Adrenal gland (tissue), 12 donors: ENCODE measurements around the gene SLC30A4. TPM values are rescaled to one million over a fixed set of nuclear protein-coding genes. Genes with fewer than 3 reads are reported as not detected.

Experiments used
- DNase-seq, 7 donors: peaks; one replicate each; pipeline ENCODE4 v3.0.0-alpha.2; 2019 to 2020
- H3K27ac ChIP-seq, 5 donors: fragments of 200-600 bp; sonication (generic) in 4 of 5; 1 replicate in 3 of 5; 2 replicates in 2 of 5; pipeline versions ENCODE4 v1.5.1 to v1.8.0; 2016 to 2020; ENCODE audit warnings: mild to moderate bottlenecking in 1 of 5
- H3K27me3 ChIP-seq: fragments of 200-600 bp; 2 replicates; pipeline ENCODE4 v1.8.0; 2021
- H3K36me3 ChIP-seq, 2 donors: fragments of 200-600 bp; replicated peaks in 1 of 2; 1 replicate in 1 of 2; 2 replicates in 1 of 2; pipeline versions ENCODE4 v1.5.1 to v1.8.0; 2018 to 2022
- H3K4me1 ChIP-seq, 2 donors: fragments of 200-600 bp; replicated peaks in 1 of 2; 1 replicate in 1 of 2; 2 replicates in 1 of 2; pipeline versions ENCODE4 v1.5.1 to v1.8.0; 2018 to 2021
- H3K4me3 ChIP-seq, 4 donors: fragments of 200-600 bp; sonication (generic) in 3 of 4; one replicate each; pipeline ENCODE4 v1.5.1; 2016 to 2018
- H3K9me3 ChIP-seq, 3 donors: fragments of 200-600 bp; sonication (generic) in 1 of 3; replicated peaks in 1 of 3; 1 replicate in 2 of 3; 2 replicates in 1 of 3; pipeline versions ENCODE4 v1.5.1 to v1.8.0; 2016 to 2021
- CTCF ChIP-seq, 6 experiments: fragments of 450-650 bp in 4 of 6; fragments of 200-600 bp in 2 of 6; sonication (generic) in 1 of 6; IDR thresholded peaks; 1 replicate in 5 of 6; 2 replicates in 1 of 6; pipeline versions ENCODE4 v1.5.1 to v1.8.0; 2016 to 2021; ENCODE audit warnings: antibody characterized with exemption in 6 of 6, mild to moderate bottlenecking in 2 of 6, moderate library complexity in 1 of 6
- POLR2A ChIP-seq, 2 donors: fragments of 450-650 bp; IDR thresholded peaks; one replicate each; pipeline ENCODE4 v1.6.1; 2017; ENCODE audit warnings: antibody characterized with exemption in 2 of 2, mild to moderate bottlenecking in 2 of 2, moderate library complexity in 1 of 2
- WGBS, 4 donors: extraction: QIAGEN DNeasy Blood & Tissue Kit in 2 of 4; methylation state at CpG; one replicate each; pipeline versions ENCODE4 v1.1.5 to v1.1.7; 2013 to 2017; 5-methylcytosine and 5-hydroxymethylcytosine counted together
- intact Hi-C, 2 donors: fragments of 100-400 bp; cut with DNase I; formaldehyde crosslinking; loops; one replicate each; pipeline versions ENCODE4 v1.14.1 to v1.15.0; 2022 to 2023
- polyA plus RNA-seq, 3 donors: library from polyadenylated mRNA; stranded (reverse); fragments of 200-250 nt in 2 of 3; fragments of 350-450 nt in 1 of 3; fragmentation: Illumina TruSeq in 1 of 3; extraction: RNeasy Lipid Tissue Mini Kit (QIAGEN cat#74804) in 1 of 3; gene quantifications; one replicate each; pipeline ENCODE4 v1.2.3, GENCODE V29; 2013 to 2014
- total RNA-seq, 9 donors: library from RNA; depleted of rRNA in 4 of 9; stranded (reverse); fragments of >200 nt in 4 of 9; fragments of 120-200 nt in 1 of 9; fragmentation: NEBNext Ultra II Directional in 1 of 9; extraction: Animal tissue kit (Norgen Biotek cat#: 25700) in 1 of 9; gene quantifications; one replicate each; pipeline versions ENCODE4 v1.1.0 to v1.2.4, GENCODE V29; 2013 to 2023
- donor health status: healthy with polysubstance abuse.
- donor health status: Bipolar disorder and iron deficiency.
- donor health status: DM: yes; HTN: yes; CAD: no.
- donor health status: DM: no; HTN: no; CAD: no.
- donor health status: DM: no; HTN: no; CAD: no.
- donor health status: DM: yes; HTN: yes; CAD: no.

The SLC30A4 gene
- total and polyA plus RNA-seq, 12 donors = 1.5 to 10.6 (median 6.1) TPM

GRCh38 chr15:45469441-45469840, 53.1 kb downstream of the SLC30A4 start:
- Histone ChIP-seq H3K9me3 (no peaks in the 10 kb centered on the region), H3K27me3 (peaks cover 6% of the 10 kb centered on the region), H3K4me3 (no peak overlapping the region), H3K36me3 (no peaks in the 10 kb centered on the region), H3K4me1 (no peaks in the 10 kb centered on the region), H3K27ac (no peak overlapping the region)
- 43 to 55% (median 49%) methylated on average over 7 of the region's 7 CpGs for WGBS, 4 donors
- DNase-seq = no peak
- TF ChIP-seq POLR2A (IDR thresholded peaks at IDR 0.05) = no peak
- intact Hi-C loops = loop anchor here in 1 of 2 donors (10.0 kb wide), 1 partner anchor 45 kb away; no protein-coding TSS in a partner anchor

GRCh38 chr15:45469027-45469426, 53.5 kb downstream of the SLC30A4 start:
- 18 to 37% (median 34%) methylated on average over 2 of the region's 2 CpGs for WGBS, 4 donors
- no peaks in the 10 kb centered on the region for H3K36me3 ChIP-seq
- no peak overlapping the region for H3K27ac ChIP-seq
- no peaks in the 10 kb centered on the region for H3K9me3 ChIP-seq
- intact Hi-C loops = loop anchor here in 1 of 2 donors (10.0 kb wide), 1 partner anchor 46 kb away; no protein-coding TSS in a partner anchor
- no peak overlapping the region for H3K4me3 ChIP-seq
- no peak for DNase-seq
- no peak for TF ChIP-seq CTCF (IDR thresholded peaks at IDR 0.05)
- no peak for TF ChIP-seq POLR2A (IDR thresholded peaks at IDR 0.05)
- no peaks in the 10 kb centered on the region for H3K4me1 ChIP-seq
- peaks cover 6% of the 10 kb centered on the region for H3K27me3 ChIP-seq

- Histone ChIP-seq H3K4me3 (no peak overlapping the region), H3K9me3 (no peaks in the 10 kb centered on the region), H3K4me1 (no peaks in the 10 kb centered on the region), H3K36me3 (no peaks in the 10 kb centered on the region), H3K27ac (no peak overlapping the region), H3K27me3 (peaks cover 6% of the 10 kb centered on the region)
- intact Hi-C loops = loop anchor here in 1 of 2 donors (10.0 kb wide), 1 partner anchor 47 kb away; no protein-coding TSS in a partner anchor
- WGBS, 4 donors = 59 to 74% (median 68%) methylated on average over 4 of the region's 4 CpGs
- no peak for DNase-seq
- TF ChIP-seq CTCF (IDR thresholded peaks at IDR 0.05) (no peak), POLR2A (IDR thresholded peaks at IDR 0.05) (no peak)
These were observed 54.3 kb downstream of the SLC30A4 start for GRCh38 chr15:45468294-45468693.

- WGBS, 4 donors = 6 to 8% (median 6%) methylated on average over 12 of the region's 12 CpGs
These were observed 63.7 kb downstream of the SLC30A4 start for GRCh38 chr15:45458746-45459403.

More at GRCh38 chr15:45458746-45459403, 63.7 kb downstream of the SLC30A4 start:
- intact Hi-C loops = loop anchor here in 1 of 2 donors (2.0 kb wide), 1 partner anchor 154 kb away; no protein-coding TSS in a partner anchor
- peak overlapping the region in 3 of 5 donors; percentile 4 to 84 (median 49) for H3K27ac ChIP-seq
- H3K4me1 ChIP-seq = peaks cover 3 to 10% of the 10 kb centered on the region in 2 donors
- peak; percentile 50 to 88 (median 79) for DNase-seq
- H3K9me3 ChIP-seq = no peaks in the 10 kb centered on the region
- no peaks in the 10 kb centered on the region for H3K27me3 ChIP-seq
- TF ChIP-seq CTCF (IDR thresholded peaks at IDR 0.05) = peak; percentile 82 to 98 (median 90)
- TF ChIP-seq POLR2A (IDR thresholded peaks at IDR 0.05) = no peak
- H3K4me3 ChIP-seq = peak overlapping the region in 2 of 4 donors; percentile 15 to 43
- H3K36me3 ChIP-seq = no peaks in the 10 kb centered on the region
